K562 (cell line): Measurements from ENCODE around the gene ITGA6. TPM values are rescaled to one million over a fixed set of nuclear protein-coding genes. Genes with fewer than 3 reads are reported as not detected.

Experiments used
- ATAC-seq: fragments of 200-7000 bp; cut with Tn5 transposase; 3 replicates; pipeline ENCODE4 v1.9.1; 2020; ENCODE audit warnings: moderate library complexity
- BruUV-seq: library from RNA; stranded (reverse); fragments of 400-500 nt; replicated peaks from 2 replicates; lab custom pipeline; 2021; lab: Mats Ljungman, UMichigan
- CTCF ChIA-PET: fragments of 300-600 bp; formaldehyde crosslinking; extraction: SDS; loops from one replicate; lab custom pipeline; 2021; ENCODE audit warnings: low intra/inter-chr PET ratio; lab: Yijun Ruan, JAX
- POLR2A ChIA-PET: fragments of 300-600, 350-650 bp; sonication (Branson Sonifier 250); formaldehyde crosslinking; extraction: SDS; loops from one replicate; lab custom pipeline; 2021; ENCODE audit warnings: antibody characterized with exemption, inconsistent platforms; lab: Yijun Ruan, JAX
- DNase-seq, 4 experiments: peaks; one replicate each; pipeline versions ENCODE4 v3.0.0 to v3.0.0-alpha.2; 2011 to 2018; ENCODE audit warnings: low spot score in 3 of 4, mixed read lengths in 3 of 4; ENCODE audit errors: extremely low read depth in 1 of 4
- FAIRE-seq: peaks from 2 replicates; lab custom pipeline; 2011; peaks lifted over from hg19 to GRCh38; lab: Jason Lieb, UNC
- H2AFZ ChIP-seq: 2 replicates; pipeline ENCODE4 v1.6.0; 2011; ENCODE audit warnings: low read depth, low read length, control low read depth, inconsistent platforms
- H3K27ac ChIP-seq: fragments of 200-600 bp; 3 replicates; pipeline ENCODE4 v1.8.0; 2011; ENCODE audit warnings: low read depth, mild to moderate bottlenecking, control low read depth, inconsistent platforms, low read length, moderate library complexity, mixed read lengths; ENCODE audit errors: extremely low read depth
- H3K27me3 ChIP-seq, 2 experiments: fragments of 300-600 bp in 1 of 2; 2 replicates in 1 of 2; 3 replicates in 1 of 2; pipeline versions ENCODE4 v1.6.0 to v1.8.0; 2011; ENCODE audit warnings: inconsistent platforms in 2 of 2, low read length in 2 of 2, mild to moderate bottlenecking in 1 of 2, mixed read lengths in 1 of 2, moderate library complexity in 1 of 2; ENCODE audit not compliant: control insufficient read depth in 2 of 2, insufficient read depth in 2 of 2
- H3K36me3 ChIP-seq: fragments of 300-600 bp; 3 replicates; pipeline ENCODE4 v1.8.0; 2011; ENCODE audit warnings: mild to moderate bottlenecking, low read length, inconsistent platforms; ENCODE audit not compliant: control insufficient read depth, insufficient read depth
- H3K4me1 ChIP-seq, 2 experiments: fragments of 200-600 bp in 1 of 2; replicated peaks in 1 of 2; 2 replicates in 1 of 2; 3 replicates in 1 of 2; pipeline versions ENCODE4 v1.5.1 to v1.8.0; 2011; ENCODE audit warnings: inconsistent platforms in 2 of 2, low read length in 2 of 2, mild to moderate bottlenecking in 1 of 2, mixed read lengths in 1 of 2, moderate library complexity in 1 of 2; ENCODE audit not compliant: control insufficient read depth in 2 of 2, insufficient read depth in 2 of 2
- H3K4me2 ChIP-seq: 2 replicates; pipeline ENCODE4 v1.6.1; 2011; ENCODE audit warnings: low read length, control low read depth, inconsistent platforms, mixed read lengths; ENCODE audit not compliant: insufficient read depth
- H3K4me3 ChIP-seq: fragments of 200-600 bp; sonication (generic), shearing (Covaris generic); 2 replicates; pipeline ENCODE4 v1.5.1; 2016; ENCODE audit warnings: control low read depth, inconsistent platforms
- H3K79me2 ChIP-seq: fragments of 200-600 bp; 3 replicates; pipeline ENCODE4 v1.8.0; 2011; ENCODE audit warnings: low read length, inconsistent platforms; ENCODE audit not compliant: control insufficient read depth, insufficient read depth
- H3K9ac ChIP-seq, 2 experiments: 2 replicates each; pipeline versions ENCODE4 v1.6.0 to v1.6.1; 2011; ENCODE audit warnings: low read depth in 2 of 2, low read length in 2 of 2, control low read depth in 1 of 2, inconsistent platforms in 1 of 2, mild to moderate bottlenecking in 1 of 2, mixed read lengths in 1 of 2; ENCODE audit not compliant: insufficient read depth in 1 of 2
- H3K9me1 ChIP-seq: one replicate; pipeline ENCODE4 v1.6.0; 2011; ENCODE audit warnings: inconsistent platforms, mild to moderate bottlenecking, low read length, moderate library complexity; ENCODE audit not compliant: control insufficient read depth, insufficient read depth
- H3K9me3 ChIP-seq: replicated peaks from 2 replicates; pipeline ENCODE4 v1.5.1; 2011; ENCODE audit warnings: low read depth, low read length, inconsistent platforms; ENCODE audit not compliant: control insufficient read depth, insufficient read depth
- H4K20me1 ChIP-seq: replicated peaks from 2 replicates; pipeline ENCODE4 v1.6.1; 2011; ENCODE audit warnings: low read length, inconsistent platforms, mixed read lengths; ENCODE audit not compliant: control insufficient read depth, insufficient read depth
- CEBPG ChIP-seq, 3 experiments: fragments of 200-800 bp in 1 of 3; sonication (Bioruptor generic) in 1 of 3; sonication (generic) in 1 of 3; formaldehyde crosslinking in 1 of 3; IDR thresholded peaks in 2 of 3; conservative IDR thresholded peaks in 1 of 3; 2 replicates each; pipeline versions ENCODE4 v1.6.1 to v1.8.0; 2016 to 2022; ENCODE audit warnings: missing compliant biosample characterization in 2 of 3, missing genetic modification characterization in 2 of 3, mild to moderate bottlenecking in 1 of 3, missing genetic modification reagents in 1 of 3
- ELF1 ChIP-seq: fragments of 200-800 bp; sonication (Bioruptor generic); IDR thresholded peaks from 2 replicates; pipeline ENCODE4 v1.6.1; 2016; ENCODE audit warnings: missing genetic modification characterization, missing compliant biosample characterization
- ETS2 ChIP-seq: IDR thresholded peaks from 2 replicates; pipeline ENCODE4 v1.6.1; 2016; ENCODE audit warnings: borderline replicate concordance, missing genetic modification characterization, mild to moderate bottlenecking, moderate library complexity, missing compliant biosample characterization; ENCODE audit not compliant: poor library complexity, severe bottlenecking
- EWSR1 ChIP-seq: fragments of 450-650 bp; IDR thresholded peaks from 2 replicates; pipeline ENCODE4 v1.6.1; 2018; ENCODE audit warnings: borderline replicate concordance, mild to moderate bottlenecking, low read depth, moderate library complexity; ENCODE audit not compliant: partially characterized antibody
- HNRNPLL ChIP-seq: fragments of 200-400 bp; formaldehyde crosslinking; IDR thresholded peaks from 2 replicates; pipeline ENCODE4 v1.6.1; 2017; ENCODE audit warnings: low read length, low read depth, mild to moderate bottlenecking; ENCODE audit not compliant: poor library complexity, severe bottlenecking
- MTF1 ChIP-seq: fragments of 250-450 bp; sonication (Bioruptor Pico); IDR thresholded peaks from 2 replicates; pipeline ENCODE4 v1.9.0; 2021; ENCODE audit warnings: moderate library complexity, mild to moderate bottlenecking, inconsistent platforms, borderline replicate concordance
- POLR3G ChIP-seq: IDR thresholded peaks from 2 replicates; pipeline ENCODE4 v1.6.1; 2011; ENCODE audit not compliant: insufficient read length, insufficient replicate concordance; ENCODE audit errors: extremely low read depth
- ZKSCAN3 ChIP-seq: fragments of 250-450 bp; sonication (Bioruptor Pico); IDR thresholded peaks from 2 replicates; pipeline ENCODE4 v1.4.0; 2020
- ZNF444 ChIP-seq: fragments of 250-450 bp; sonication (Bioruptor Pico); IDR thresholded peaks from 2 replicates; pipeline ENCODE4 v1.4.0; 2020; ENCODE audit warnings: mild to moderate bottlenecking, moderate library complexity
- ZNF507 ChIP-seq: conservative IDR thresholded peaks from 2 replicates; pipeline ENCODE4 v1.6.1; 2017; ENCODE audit warnings: missing genetic modification characterization, missing compliant biosample characterization
- WGBS: fragments of 100-300 bp; shearing (Covaris generic); methylation state at CpG from one replicate; pipeline ENCODE4 v1.1.6; 2016; ENCODE audit warnings: low coverage, mixed read lengths; ENCODE audit not compliant: insufficient coverage; ENCODE audit errors: missing lambda C conversion rate; 5-methylcytosine and 5-hydroxymethylcytosine counted together
- in situ Hi-C: fragments of 300-500 bp; cut with MboI; formaldehyde crosslinking; loops from 4 replicates; pipeline ENCODE4 v1.15.0; 2018; ENCODE audit warnings: inconsistent platforms, mixed read lengths
- intact Hi-C: fragments of 100-400 bp; cut with micrococcal nuclease; formaldehyde crosslinking; loops from 2 replicates; pipeline ENCODE4 v1.14.2; 2022
- polyA plus RNA-seq, 8 experiments: library from polyadenylated mRNA; depleted of rRNA in 4 of 8; stranded (reverse) in 5 of 8; unstranded in 3 of 8; fragments of >200 nt; fragmentation: Nextera tagmentation in 2 of 8; fragmentation: Illumina TruSeq in 1 of 8; extraction: Ambion mirVana in 2 of 8; extraction: Trizol in 1 of 8; gene quantifications; 2 replicates each; pipeline versions ENCODE4 v1.2.1 to v1.2.3, GENCODE V29; 2011 to 2014; ENCODE audit warnings: inconsistent platforms in 1 of 8, missing spikeins in 1 of 8
- total RNA-seq, 7 experiments: library from RNA; depleted of rRNA in 6 of 7; stranded (reverse); fragments of >200 nt in 6 of 7; fragmentation: Illumina TruSeq in 2 of 7; extraction: Trizol in 2 of 7; gene quantifications; 2 replicates each; pipeline versions ENCODE4 v1.2.1 to v1.2.3, GENCODE V29; 2011 to 2021; ENCODE audit warnings: low replicate concordance in 1 of 7
- TF ChIP-seq, protein P1 (sequence below): sonication (generic); formaldehyde crosslinking; IDR thresholded peaks from 2 replicates; pipeline ENCODE4 v1.8.0; 2022; ENCODE audit warnings: mild to moderate bottlenecking, missing genetic modification reagents

The ITGA6 gene
- total and polyA plus RNA-seq, 9 of the 15 experiments (the other 6 are each of a cell fraction or from before 2014, with no cell fraction given): 0.01 to 0.29 (median 0.05) TPM; not detected in 5

DNA sequence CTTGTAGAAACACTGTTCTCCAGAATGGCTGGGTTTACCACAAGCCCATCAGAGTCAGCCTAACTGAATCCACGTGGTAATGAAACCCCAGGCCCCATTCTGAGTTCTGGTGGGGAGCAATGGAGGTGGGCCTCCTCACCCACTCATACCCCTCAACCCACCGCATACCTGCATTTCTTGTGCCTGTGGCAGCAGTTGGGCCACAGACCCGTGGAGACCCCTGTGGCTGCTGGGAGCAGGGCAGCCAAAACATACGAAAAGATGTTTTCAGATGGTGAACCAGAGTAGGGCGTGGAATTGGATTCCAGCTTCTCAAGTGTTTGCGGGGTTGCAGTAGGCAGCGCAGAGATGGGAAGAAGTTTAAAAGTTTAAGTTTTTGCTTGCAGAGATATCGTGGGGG is 51.0 kb downstream of the ITGA6 start:
- no peak overlapping the region for H3K4me2 ChIP-seq
- no peak for DNase-seq
- no peak overlapping the region for H3K27ac ChIP-seq
- no peaks in the 10 kb centered on the region for H3K9me3 ChIP-seq
- peaks cover 14 to 29% of the 10 kb centered on the region in 2 experiments for H3K27me3 ChIP-seq
- ATAC-seq: no peak
- WGBS: 1% methylated on average over 8 of the region's 8 CpGs
- no peak for FAIRE-seq
- BruUV-seq: no TSS peak
- H3K79me2 ChIP-seq: no peaks in the 10 kb centered on the region
- CTCF ChIA-PET: no interaction called here
- in situ Hi-C loops: no loop called here
- no peaks in the 10 kb centered on the region for H3K36me3 ChIP-seq
- H3K4me3 ChIP-seq: no peak overlapping the region
- no peak overlapping the region for H2AFZ ChIP-seq
- intact Hi-C loops: no loop called here
- TF ChIP-seq ELF1 (no peak), ZKSCAN3 (no peak), ETS2 (no peak), MTF1 (no peak), EWSR1 (no peak), ZNF444 (CRISPR knock-in tag) (no peak), HNRNPLL (no peak), ZNF507 (tag) (no peak), CEBPG (CRISPR knock-in tag; IDR thresholded peaks at IDR 0.05) (no peak), CEBPG (tag; conservative IDR thresholded peaks at IDR 0.05 in 1 of 2, IDR thresholded peaks at IDR 0.05 in 1 of 2) (no peak), POLR3G (no peak)
- TF ChIP-seq, protein P1, sequence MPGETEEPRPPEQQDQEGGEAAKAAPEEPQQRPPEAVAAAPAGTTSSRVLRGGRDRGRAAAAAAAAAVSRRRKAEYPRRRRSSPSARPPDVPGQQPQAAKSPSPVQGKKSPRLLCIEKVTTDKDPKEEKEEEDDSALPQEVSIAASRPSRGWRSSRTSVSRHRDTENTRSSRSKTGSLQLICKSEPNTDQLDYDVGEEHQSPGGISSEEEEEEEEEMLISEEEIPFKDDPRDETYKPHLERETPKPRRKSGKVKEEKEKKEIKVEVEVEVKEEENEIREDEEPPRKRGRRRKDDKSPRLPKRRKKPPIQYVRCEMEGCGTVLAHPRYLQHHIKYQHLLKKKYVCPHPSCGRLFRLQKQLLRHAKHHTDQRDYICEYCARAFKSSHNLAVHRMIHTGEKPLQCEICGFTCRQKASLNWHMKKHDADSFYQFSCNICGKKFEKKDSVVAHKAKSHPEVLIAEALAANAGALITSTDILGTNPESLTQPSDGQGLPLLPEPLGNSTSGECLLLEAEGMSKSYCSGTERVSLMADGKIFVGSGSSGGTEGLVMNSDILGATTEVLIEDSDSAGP (CRISPR knock-in tag): no peak
- no peaks in the 10 kb centered on the region for H4K20me1 ChIP-seq
- no peak overlapping the region for H3K9ac ChIP-seq
- H3K9me1 ChIP-seq: no peaks in the 10 kb centered on the region
- POLR2A ChIA-PET: interaction anchor here (0.6 kb wide), 1 partner anchor 306 kb away, joined by 3 read pairs; no protein-coding TSS in a partner anchor
- no peaks in the 10 kb centered on the region for H3K4me1 ChIP-seq
